Measurements from ENCODE around the gene GIGYF1. TPM values are rescaled to one million over a fixed set of nuclear protein-coding genes. Genes with fewer than 3 reads are reported as not detected.
"Not testable (repeated sequence)": the region's sequence is repeated elsewhere in the genome, so short reads cannot be mapped to it uniquely, and the experiment has no call there.

GIGYF1 gene
- total RNA-seq, 1 donor from 2014 or later = 53.8 TPM

DNA sequence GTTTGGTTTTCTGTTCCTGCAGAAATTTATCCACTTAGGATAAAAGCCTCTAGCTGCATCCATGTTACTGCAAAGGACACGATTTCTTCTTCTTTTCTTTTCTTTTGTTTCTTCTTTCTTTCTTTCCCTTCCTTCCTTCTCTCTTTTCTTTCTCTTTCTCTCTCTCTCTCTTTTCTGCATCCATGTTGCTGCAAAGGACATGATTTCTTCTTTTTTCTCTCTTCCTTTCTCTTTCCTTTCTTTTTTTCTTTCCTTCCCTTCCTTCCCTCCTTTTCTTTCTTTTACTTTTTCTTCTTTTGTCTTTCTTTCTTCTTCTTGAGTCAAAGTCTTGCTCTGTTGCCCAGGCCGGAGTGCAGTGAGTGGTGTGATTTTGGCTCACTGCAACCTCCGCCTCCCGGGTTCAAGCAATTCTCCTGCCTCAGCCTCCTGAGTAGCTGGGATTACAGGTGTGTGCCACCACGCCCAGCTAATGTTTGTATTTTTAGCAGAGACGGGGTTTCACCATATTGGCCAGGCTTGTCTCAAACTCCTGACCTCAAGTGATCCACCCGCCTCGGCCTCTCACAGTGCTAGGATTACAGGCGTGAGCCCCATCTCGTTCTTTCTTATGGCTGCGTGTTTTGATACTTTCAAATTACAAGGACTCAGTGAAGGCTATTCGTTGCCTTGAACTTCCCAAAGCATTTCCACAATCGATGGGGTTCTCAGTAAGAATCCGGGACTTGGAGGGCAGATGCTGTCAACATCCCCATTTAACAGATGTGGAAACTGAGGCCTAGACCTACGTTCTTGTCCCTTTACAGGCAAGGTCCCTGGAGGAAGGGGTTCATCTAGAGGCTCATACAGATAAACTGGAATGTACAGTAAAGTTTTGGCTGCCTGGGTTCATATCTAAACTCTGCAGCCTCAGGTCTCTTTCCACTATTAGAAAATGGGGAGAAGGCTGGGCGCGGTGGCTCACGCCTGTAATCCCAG lies 22.4 kb downstream of the GIGYF1 start:
- H3K27ac Mint-ChIP-seq = no peak overlapping the region
- DNase-seq (ENCODE audit: low spot score) = no peak
- H3K36me3 Mint-ChIP-seq (ENCODE audit: low read depth) = peaks cover 4% of the 10 kb centered on the region
- intact Hi-C loops (cut with micrococcal nuclease) = loop anchor here (10.0 kb wide), 1 partner anchor 547 kb away; the partner anchor contains the start of gene MBLAC1
- H3K27me3 Mint-ChIP-seq (ENCODE audit: insufficient read depth) = peaks cover 16% of the 10 kb centered on the region
- H3K4me1 Mint-ChIP-seq (ENCODE audit: low read depth) = peaks cover 5% of the 10 kb centered on the region
- no peaks in the 10 kb centered on the region for H3K9me3 Mint-ChIP-seq
- H3K4me3 Mint-ChIP-seq = no peak overlapping the region

DNA sequence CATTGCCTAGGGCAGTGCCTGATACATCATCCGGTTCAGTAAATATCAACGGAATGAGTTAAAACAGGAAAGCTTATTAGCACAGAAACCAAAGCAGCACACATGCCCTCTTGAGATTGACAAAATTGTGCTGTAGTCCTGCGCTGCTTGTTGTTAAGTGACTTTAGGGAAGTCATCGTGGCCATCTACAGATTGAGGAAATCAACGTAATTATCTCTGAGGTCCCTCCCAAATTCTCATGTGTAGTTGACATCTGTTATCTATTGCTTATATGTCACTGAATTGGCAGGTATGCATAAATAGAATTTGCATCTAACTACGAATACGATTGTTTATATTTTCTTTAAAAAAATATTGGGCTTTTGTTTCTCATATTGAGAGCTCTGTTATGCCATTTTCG lies 24.0 kb downstream of the GIGYF1 start:
- intact Hi-C loops (cut with micrococcal nuclease) = loop anchor here (10.0 kb wide), 1 partner anchor 545 kb away; the partner anchor contains the start of gene MBLAC1

DNA sequence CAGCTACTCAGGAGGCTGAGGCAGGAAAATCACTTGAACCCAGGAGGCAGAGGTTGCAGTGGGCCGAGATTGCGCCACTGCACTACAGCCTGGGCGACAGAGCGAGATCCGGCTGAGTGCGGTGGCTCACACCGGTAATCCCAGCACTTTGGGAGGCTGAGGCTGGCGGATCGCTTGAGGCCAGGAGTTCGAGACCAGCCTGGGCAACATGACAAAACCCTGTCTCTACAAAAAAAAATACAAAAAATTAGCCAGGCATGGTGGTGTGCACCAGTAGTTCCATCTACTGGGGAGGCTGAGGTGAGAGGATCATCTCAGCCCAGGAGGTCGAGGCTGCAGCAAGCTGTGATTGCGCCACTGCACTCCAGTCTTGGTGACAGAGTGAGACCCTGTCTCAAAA lies 24.9 kb downstream of the GIGYF1 start:
- peaks cover 19% of the 10 kb centered on the region for H3K27me3 Mint-ChIP-seq (ENCODE audit: insufficient read depth)
- H3K4me3 Mint-ChIP-seq; H3K36me3 Mint-ChIP-seq (ENCODE audit: low read depth); intact Hi-C loops (cut with micrococcal nuclease); H3K27ac Mint-ChIP-seq; H3K9me3 Mint-ChIP-seq; DNase-seq (ENCODE audit: low spot score); H3K4me1 Mint-ChIP-seq (ENCODE audit: low read depth): not testable (repeated sequence)

More for the DNA sequence above, 24.0 kb downstream of the GIGYF1 start:
- DNase-seq (ENCODE audit: low spot score) = no peak
- H3K27me3 Mint-ChIP-seq (ENCODE audit: insufficient read depth) = peaks cover 19% of the 10 kb centered on the region
- H3K9me3 Mint-ChIP-seq = no peaks in the 10 kb centered on the region
- H3K27ac Mint-ChIP-seq = no peak overlapping the region
- no peaks in the 10 kb centered on the region for H3K4me1 Mint-ChIP-seq (ENCODE audit: low read depth)
- H3K36me3 Mint-ChIP-seq (ENCODE audit: low read depth) = no peaks in the 10 kb centered on the region
- no peak overlapping the region for H3K4me3 Mint-ChIP-seq

DNA sequence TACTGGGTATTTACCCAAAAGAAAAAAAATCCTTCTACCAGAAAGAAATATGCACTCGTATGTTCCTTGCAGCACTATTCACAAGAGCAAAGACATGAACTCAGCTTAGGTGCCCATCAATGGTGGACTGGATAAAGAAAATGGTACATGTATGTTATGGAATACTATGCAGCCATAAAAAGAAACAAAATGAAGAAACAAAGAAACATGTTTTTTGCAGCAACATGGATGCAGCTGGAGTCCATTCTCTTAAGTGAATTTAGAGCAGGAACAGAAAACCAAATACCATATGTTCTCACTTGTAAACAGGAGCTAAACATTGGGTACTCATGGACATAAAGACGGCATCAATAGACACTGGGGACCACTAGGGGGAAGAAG lies 26.0 kb downstream of the GIGYF1 start:
- Mint-ChIP-seq H3K36me3 (ENCODE audit: low read depth) (no peaks in the 10 kb centered on the region), H3K9me3 (no peaks in the 10 kb centered on the region), H3K27ac (no peak overlapping the region), H3K27me3 (ENCODE audit: insufficient read depth) (peaks cover 19% of the 10 kb centered on the region), H3K4me3 (no peak overlapping the region), H3K4me1 (ENCODE audit: low read depth) (no peaks in the 10 kb centered on the region)
- no peak for DNase-seq (ENCODE audit: low spot score)
- intact Hi-C loops (cut with micrococcal nuclease) = no loop called here

DNA sequence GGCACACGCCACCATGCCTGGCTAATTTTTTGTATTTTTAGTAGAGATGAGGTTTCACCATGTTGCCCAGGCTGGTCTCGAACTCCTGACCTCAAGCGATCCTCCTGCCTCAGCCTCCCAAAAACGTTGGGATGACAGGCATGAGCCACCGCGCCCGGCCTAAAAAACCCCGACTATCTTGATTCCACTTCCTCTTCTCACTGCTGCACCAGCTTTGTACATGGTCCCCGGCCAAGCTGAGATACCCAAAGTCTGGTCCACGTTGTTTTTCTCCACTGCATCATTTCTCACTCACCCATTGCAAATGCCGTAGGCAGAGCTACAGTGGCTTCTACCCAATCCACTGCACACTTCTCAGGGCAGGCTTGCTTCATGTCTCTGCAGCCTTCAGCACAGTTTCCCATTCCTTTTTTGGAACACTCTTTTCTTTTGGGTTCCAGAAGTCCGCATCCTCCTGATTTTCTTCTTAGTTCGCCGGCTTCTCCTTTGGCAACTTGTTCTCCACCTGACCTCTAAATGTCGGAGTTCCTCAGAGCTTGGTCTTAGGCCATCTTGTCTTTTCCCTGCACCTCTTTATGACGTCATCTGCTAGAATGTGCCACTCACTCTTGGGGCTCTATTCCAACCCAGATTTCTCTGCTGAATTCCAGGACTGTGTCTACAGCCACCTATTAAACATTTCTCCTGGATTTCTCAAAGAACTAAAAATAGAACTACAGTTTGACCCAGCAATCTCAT lies 26.6 kb downstream of the GIGYF1 start:
- Mint-ChIP-seq H3K9me3 (no peaks in the 10 kb centered on the region), H3K4me1 (ENCODE audit: low read depth) (no peaks in the 10 kb centered on the region), H3K27me3 (ENCODE audit: insufficient read depth) (peaks cover 19% of the 10 kb centered on the region), H3K27ac (no peak overlapping the region), H3K36me3 (ENCODE audit: low read depth) (no peaks in the 10 kb centered on the region), H3K4me3 (no peak overlapping the region)
- intact Hi-C loops (cut with micrococcal nuclease) = no loop called here
- no peak for DNase-seq (ENCODE audit: low spot score)

DNA sequence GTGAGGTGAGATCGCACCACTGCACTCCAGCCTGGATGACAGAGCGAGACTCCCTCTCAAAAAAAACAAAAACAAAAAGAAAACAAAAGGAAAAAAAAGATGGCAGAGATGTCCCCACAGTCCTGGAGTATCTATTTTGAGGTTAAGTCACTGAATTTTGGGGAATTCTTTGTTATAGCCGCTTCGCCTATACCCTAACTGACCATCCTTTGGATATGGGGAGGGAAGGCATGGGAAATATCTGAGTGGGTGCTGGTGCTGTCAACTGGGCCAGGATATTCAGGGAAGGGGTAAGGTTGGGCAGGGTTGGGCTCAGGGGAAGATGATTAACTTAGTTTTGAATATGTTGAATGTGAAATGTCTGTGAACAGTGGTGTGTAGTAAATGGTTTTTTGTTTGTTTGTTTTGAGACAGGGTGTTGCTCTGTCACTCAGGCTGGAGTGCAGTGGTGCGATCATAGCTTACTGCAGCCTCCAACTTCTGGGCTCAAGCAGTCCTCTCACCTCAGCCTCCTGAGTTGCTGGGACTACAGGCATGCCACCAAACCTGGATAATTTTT lies 28.8 kb downstream of the GIGYF1 start:
- H3K4me1 Mint-ChIP-seq (ENCODE audit: low read depth) = no peaks in the 10 kb centered on the region
- H3K36me3 Mint-ChIP-seq (ENCODE audit: low read depth) = no peaks in the 10 kb centered on the region
- H3K27ac Mint-ChIP-seq = no peak overlapping the region
- peaks cover 17% of the 10 kb centered on the region for H3K27me3 Mint-ChIP-seq (ENCODE audit: insufficient read depth)
- H3K9me3 Mint-ChIP-seq = no peaks in the 10 kb centered on the region
- intact Hi-C loops (cut with micrococcal nuclease) = no loop called here
- DNase-seq (ENCODE audit: low spot score) = no peak
- no peak overlapping the region for H3K4me3 Mint-ChIP-seq

DNA sequence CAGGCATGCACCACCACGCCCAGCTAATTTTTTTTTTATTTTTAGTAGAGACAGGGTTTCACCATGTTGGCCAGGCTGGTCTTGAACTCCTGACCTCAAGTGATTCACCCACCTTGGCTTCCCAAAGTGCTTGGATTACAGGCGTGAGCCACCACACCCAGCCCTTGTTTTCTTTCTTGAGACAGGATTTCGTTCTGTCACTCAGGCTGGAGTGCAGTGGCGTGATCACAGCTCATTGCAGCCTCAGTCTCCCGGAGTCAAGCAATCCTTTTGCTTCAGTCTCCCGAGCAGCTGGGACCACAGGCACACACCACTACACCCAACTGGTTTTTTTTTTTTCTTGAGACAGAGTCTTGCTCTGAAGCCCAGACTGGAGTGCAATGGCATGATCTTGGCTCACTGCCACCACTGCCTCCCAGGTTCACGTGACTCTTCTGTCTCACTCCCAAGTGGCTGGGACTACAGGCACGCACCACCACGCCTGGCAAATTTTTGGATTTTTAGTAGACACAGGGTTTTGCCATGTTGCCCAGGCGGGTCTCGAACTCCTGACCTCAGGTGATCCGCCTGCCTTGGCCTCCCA lies 31.8 kb downstream of the GIGYF1 start:
- intact Hi-C loops (cut with micrococcal nuclease); H3K4me3 Mint-ChIP-seq; DNase-seq (ENCODE audit: low spot score); H3K4me1 Mint-ChIP-seq (ENCODE audit: low read depth); H3K36me3 Mint-ChIP-seq (ENCODE audit: low read depth); H3K27ac Mint-ChIP-seq; H3K9me3 Mint-ChIP-seq: not testable (repeated sequence)
- peaks cover 19% of the 10 kb centered on the region for H3K27me3 Mint-ChIP-seq (ENCODE audit: insufficient read depth)

DNA sequence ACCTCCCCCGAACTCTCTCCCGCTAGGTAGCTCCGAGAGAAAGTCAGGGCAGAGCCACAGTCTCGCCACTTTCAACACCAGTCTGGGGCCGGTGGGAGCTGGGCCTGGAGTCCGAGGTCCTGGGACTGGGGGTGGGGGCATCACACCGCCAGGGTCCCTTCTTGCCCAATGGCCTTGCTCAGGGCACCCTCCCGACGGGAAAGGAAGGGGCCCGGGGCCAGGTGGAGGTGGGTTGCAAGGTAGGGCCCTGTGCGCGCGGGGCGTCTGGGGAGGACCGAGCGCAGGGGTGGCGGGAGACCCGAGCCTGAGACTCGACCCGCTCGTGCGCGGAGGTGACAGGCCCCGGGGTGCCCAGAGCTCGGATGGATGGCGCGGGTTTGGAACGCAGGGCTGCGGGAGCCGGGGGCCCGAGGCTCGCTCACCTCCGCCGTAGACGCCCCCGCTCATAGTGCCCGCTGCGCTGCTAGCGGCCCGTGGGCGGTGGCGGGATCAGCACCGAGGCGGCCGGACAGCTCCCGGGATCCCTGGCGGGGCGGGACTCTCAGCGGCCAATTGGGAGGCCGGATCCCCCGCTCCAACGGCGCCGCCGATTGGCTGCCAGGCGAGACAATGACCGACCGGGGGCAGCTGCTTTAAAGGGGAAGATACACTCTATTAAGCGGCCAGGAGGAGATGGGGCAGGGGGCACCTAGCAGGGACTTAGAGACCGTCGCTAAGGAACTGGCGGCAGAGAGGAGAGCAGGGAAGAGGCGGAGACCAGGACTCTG lies 38.0 kb downstream of the GIGYF1 start, which contains the start of gene ACTL6B:
Gene ACTL6B, minus strand, starts transcription at position 541 of the 767 bp plus-strand sequence. Its CDS starts 94 bp downstream, at position 447.
- no peaks in the 10 kb centered on the region for H3K4me1 Mint-ChIP-seq (ENCODE audit: low read depth)
- no peak within 1 kb of the TSS for H3K4me3 Mint-ChIP-seq
- H3K27ac Mint-ChIP-seq = no peak within 1 kb of the TSS
- intact Hi-C loops (cut with micrococcal nuclease) = loop anchor here (1.0 to 2.0 kb wide), 2 partner anchors 17 to 21 kb away; partner anchors contain the start of gene GNB2
- no peaks in the 10 kb centered on the region for H3K9me3 Mint-ChIP-seq
- H3K27me3 Mint-ChIP-seq (ENCODE audit: insufficient read depth) = peaks cover 33% of the 10 kb centered on the region
- DNase-seq (ENCODE audit: low spot score) = peak; percentile 67
- no peaks in the 10 kb centered on the region for H3K36me3 Mint-ChIP-seq (ENCODE audit: low read depth)

DNA sequence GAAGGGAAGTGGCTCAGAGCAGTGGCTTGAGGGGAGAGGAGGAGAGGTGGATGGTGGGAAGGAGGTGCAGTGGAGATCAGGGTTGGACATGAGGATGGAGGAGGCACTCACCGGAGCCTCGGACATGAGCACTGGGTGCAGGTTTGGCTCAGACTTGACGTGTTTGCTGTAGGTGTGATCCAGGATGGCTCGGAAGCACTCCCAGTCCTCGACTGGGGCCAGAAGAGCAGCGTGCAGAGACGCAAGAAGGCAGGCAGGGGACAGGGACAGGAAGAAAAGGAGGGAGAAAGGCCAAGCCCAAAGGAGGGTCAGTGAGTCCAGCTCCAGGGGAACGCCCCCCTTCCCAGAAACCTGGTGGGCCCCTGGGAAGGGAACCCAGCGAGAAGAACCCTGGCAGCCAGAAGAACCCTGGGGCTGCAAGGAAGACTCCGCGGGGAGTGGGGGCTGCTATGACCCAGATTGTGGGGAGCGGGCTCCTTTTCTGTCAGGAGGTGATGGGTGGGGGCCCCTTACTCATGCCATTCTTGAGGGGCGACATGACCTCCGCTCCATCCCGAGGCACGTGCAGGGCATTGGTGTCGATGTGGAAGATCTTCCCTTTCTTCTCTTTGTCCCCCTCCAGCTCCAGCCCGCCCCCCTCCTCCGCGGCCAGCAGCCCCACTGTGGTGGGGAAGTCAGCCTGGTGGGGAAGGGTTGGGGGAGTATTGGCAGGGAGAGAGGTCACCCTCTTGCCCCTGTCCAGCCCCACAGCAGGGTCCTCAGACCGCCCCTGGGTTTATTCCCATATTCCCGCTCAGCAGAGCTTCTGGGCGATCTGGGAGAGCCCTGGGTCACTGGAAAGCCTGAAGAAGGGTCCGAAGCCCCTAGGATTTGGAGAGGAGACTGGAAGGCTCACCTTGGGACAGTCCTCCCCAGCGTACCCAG lies 38.9 kb downstream of the GIGYF1 start:
- no peaks in the 10 kb centered on the region for H3K4me1 Mint-ChIP-seq (ENCODE audit: low read depth)
- H3K36me3 Mint-ChIP-seq (ENCODE audit: low read depth) = no peaks in the 10 kb centered on the region
- no peaks in the 10 kb centered on the region for H3K9me3 Mint-ChIP-seq
- H3K27ac Mint-ChIP-seq = no peak overlapping the region
- H3K4me3 Mint-ChIP-seq = no peak overlapping the region
- intact Hi-C loops (cut with micrococcal nuclease) = no loop called here
- no peak for DNase-seq (ENCODE audit: low spot score)
- peaks cover 29% of the 10 kb centered on the region for H3K27me3 Mint-ChIP-seq (ENCODE audit: insufficient read depth)

DNA sequence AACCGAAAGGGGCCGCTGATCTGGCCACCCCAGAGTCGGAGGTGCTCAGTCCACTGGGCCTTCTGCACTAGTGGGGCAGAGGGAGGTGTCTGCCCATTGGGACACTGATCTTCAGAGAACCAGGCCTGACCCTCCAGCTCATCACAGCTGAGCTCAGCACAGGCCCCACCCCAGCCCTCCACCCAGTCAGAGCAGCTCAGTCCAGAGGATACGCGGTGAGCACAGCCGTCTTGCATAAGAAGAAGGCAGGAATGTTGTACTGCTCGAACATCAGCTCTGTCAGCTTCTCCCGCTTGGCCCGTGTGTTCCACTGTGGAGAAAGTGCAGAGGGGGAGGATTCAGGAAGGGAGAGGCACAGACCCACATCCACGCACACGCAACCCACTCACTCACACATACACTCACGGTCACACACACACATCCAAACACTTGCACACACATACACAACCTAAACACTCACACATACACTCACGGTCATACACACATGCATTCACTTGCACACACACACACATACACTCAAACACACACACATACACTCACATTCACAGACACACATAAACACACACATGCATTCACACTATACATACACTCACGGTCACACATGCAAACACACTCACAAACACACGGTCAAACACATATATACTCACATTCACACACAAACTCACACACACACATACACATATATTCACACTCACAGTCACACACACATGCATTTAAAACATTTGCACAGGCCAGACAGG lies 44.1 kb downstream of the GIGYF1 start:
- Mint-ChIP-seq H3K27ac (no peak overlapping the region), H3K9me3 (no peaks in the 10 kb centered on the region), H3K36me3 (ENCODE audit: low read depth) (no peaks in the 10 kb centered on the region), H3K4me3 (no peak overlapping the region), H3K4me1 (ENCODE audit: low read depth) (no peaks in the 10 kb centered on the region), H3K27me3 (ENCODE audit: insufficient read depth) (peaks cover 10% of the 10 kb centered on the region)
- DNase-seq (ENCODE audit: low spot score) = no peak
- intact Hi-C loops (cut with micrococcal nuclease) = no loop called here

DNA sequence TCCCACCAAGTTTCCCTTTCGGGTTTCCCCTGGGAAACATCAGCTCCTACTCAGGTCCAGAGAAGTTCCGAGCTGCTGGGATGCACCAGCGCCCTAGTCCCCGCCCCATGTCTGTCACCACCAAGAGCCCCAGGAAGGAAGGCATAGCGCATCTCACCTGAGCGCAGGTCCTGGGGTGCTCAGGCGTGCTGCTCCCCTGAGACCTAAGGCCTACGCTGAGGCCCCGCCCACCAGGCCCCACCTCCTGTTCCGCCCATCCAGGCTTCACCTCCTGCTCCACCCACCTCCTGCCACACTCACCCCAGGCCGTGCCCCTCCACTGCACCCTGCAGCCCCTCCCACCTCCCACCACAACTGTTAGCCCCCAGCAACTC lies 51.5 kb downstream of the GIGYF1 start:
- Mint-ChIP-seq H3K27me3 (ENCODE audit: insufficient read depth) (peaks cover 4% of the 10 kb centered on the region), H3K27ac (no peak overlapping the region), H3K4me3 (no peak overlapping the region), H3K4me1 (ENCODE audit: low read depth) (no peaks in the 10 kb centered on the region), H3K9me3 (no peaks in the 10 kb centered on the region), H3K36me3 (ENCODE audit: low read depth) (no peaks in the 10 kb centered on the region)
- intact Hi-C loops (cut with micrococcal nuclease) = no loop called here
- DNase-seq (ENCODE audit: low spot score) = no peak

Measured in activated T-helper 1 cell treated with anti-CD3 and anti-CD28 coated beads, Interleukin-12 subunit alpha, Interleukin-12 subunit beta, Interleukin-2, Interleukin-4 antibody, amounts not matched to agents 30 ng/mL and 10 ng/mL and 1 ng/mL, durations not matched to agents 14 hours and 24 hours and 36 hours (primary cell).